Memory B cell (primary cell): ENCODE data around the gene SHE.

Source experiments
- ATAC-seq: fragments of 150-1000 bp; cut with Tn5 transposase; 2 replicates; pipeline ENCODE4 v1.10.0; 2021; ENCODE audit warnings: low read depth, mild to moderate bottlenecking, moderate library complexity
- DNase-seq, 2 donors: peaks; one replicate each; pipeline ENCODE4 v3.0.0; 2022; ENCODE audit warnings: low spot score in 2 of 2
- H3K27ac Mint-ChIP-seq: one replicate; pipeline ENCODE4 v1.8.0; 2022; ENCODE audit warnings: mild to moderate bottlenecking, moderate library complexity, mixed read lengths
- H3K27me3 Mint-ChIP-seq: one replicate; pipeline ENCODE4 v1.8.0; 2022; ENCODE audit warnings: mixed read lengths
- H3K36me3 Mint-ChIP-seq: one replicate; pipeline ENCODE4 v1.8.0; 2022; ENCODE audit warnings: mild to moderate bottlenecking, mixed read lengths
- H3K4me1 Mint-ChIP-seq: one replicate; pipeline ENCODE4 v1.8.0; 2022; ENCODE audit warnings: mixed read lengths
- H3K4me3 Mint-ChIP-seq: one replicate; pipeline ENCODE4 v1.8.0; 2022; ENCODE audit warnings: mild to moderate bottlenecking, moderate library complexity, mixed read lengths
- H3K9me3 Mint-ChIP-seq: one replicate; pipeline ENCODE4 v1.8.0; 2022; ENCODE audit warnings: mixed read lengths

The SHE gene

DNA sequence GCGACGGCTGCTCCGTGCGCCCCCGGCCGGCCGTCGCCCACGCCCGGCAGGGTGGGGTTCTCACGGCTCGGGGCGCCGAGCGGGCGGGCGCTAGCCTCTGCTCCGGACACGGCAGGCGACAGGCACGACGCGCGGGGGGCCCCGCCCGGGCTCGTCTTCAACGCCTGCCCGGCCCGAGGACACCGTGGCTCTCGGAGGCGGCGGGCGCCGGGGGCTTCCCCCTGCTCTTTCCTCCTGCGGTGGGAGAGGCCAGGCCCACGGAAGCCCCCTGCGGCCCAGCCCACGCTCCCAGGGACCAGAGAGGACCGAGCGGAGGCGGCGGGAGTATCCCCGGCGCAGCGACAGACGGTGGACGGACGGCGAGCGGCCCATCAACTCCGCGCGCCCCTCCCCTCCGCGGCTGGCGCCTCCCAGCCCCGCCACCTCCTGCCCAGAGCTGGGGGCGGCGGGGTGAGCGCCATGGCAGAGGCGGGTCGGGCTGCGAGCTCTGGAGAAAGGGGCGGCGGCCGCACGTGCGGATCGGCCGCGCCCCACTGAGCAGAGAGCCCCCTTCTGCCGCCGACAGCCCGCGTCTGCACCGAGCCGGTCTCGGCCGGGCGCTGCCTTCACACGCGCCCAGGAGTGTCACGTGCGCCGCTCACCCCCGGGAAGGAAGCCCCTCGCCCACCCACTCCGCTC lies at the start of gene SHE, which contains the start of gene TDRD10:
Gene SHE (minus strand): TSS at position 347 of the 678 bp plus-strand sequence. CDS start 386 bp downstream, outside the sequence.
Gene TDRD10 (plus strand): TSS at position 154 of the 678 bp plus-strand sequence. CDS start 4,685 bp downstream, outside the sequence.
- ATAC-seq: peak; percentile 39
- H3K27me3 Mint-ChIP-seq: peaks cover 15% of the 10 kb centered on the region
- H3K4me1 Mint-ChIP-seq: peaks cover 10% of the 10 kb centered on the region
- peaks cover 3% of the 10 kb centered on the region for H3K36me3 Mint-ChIP-seq
- peaks cover 2% of the 10 kb centered on the region for H3K9me3 Mint-ChIP-seq
- H3K4me3 Mint-ChIP-seq: peak within 1 kb of the TSS; percentile 64
- no peak within 1 kb of the TSS for H3K27ac Mint-ChIP-seq
- DNase-seq: peak; percentile 6 to 38

DNA sequence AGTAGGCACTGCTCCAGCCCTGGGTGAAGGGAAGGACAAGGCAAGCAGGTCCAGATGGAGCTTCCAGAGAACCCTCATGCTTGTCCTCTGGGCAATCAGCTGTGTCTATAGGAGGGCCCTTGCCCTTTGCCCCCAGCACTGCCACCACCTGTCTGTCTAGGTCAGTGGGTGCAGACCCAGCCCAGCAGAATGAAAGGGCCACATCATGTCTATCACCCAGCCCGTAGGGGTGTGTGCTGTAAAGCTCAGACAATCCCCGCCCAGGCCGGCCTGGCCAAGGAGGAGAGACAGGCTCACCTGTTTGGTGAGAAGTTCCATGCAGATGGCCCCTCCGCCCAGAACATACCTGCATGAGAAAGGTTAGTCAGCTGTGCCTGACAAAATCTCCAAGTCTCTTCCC lies 49.3 kb upstream of the SHE start:
- Mint-ChIP-seq H3K9me3 (no peaks in the 10 kb centered on the region), H3K27me3 (no peaks in the 10 kb centered on the region), H3K4me3 (no peak overlapping the region), H3K27ac (no peak overlapping the region), H3K4me1 (peaks cover 18% of the 10 kb centered on the region), H3K36me3 (peaks cover 35% of the 10 kb centered on the region)
- ATAC-seq (no peak), DNase-seq (no peak)

DNA sequence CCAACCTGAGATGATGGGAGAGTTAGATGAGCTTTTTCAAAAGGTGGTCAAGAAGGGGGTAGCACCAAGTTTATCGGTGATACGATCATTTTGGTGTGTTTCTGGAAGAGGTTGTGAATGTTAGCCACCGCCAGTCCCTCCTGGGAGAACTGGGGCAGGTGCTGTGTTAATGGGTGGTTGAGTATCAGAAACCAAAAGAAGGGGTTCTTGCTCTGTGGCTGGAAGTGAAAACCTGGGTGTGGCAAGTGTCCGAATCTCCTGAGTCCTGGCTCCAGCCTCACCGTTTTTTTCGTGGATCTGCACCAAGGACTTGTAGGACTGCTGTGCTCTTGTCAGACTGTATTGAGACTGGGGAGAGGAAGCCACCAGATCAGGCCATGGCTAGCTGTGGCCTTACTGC lies 48.4 kb upstream of the SHE start:
- DNase-seq: no peak
- Mint-ChIP-seq H3K27ac (no peak overlapping the region), H3K9me3 (no peaks in the 10 kb centered on the region), H3K4me3 (no peak overlapping the region), H3K27me3 (no peaks in the 10 kb centered on the region), H3K36me3 (peaks cover 35% of the 10 kb centered on the region), H3K4me1 (peaks cover 14% of the 10 kb centered on the region)
- ATAC-seq: no peak

DNA sequence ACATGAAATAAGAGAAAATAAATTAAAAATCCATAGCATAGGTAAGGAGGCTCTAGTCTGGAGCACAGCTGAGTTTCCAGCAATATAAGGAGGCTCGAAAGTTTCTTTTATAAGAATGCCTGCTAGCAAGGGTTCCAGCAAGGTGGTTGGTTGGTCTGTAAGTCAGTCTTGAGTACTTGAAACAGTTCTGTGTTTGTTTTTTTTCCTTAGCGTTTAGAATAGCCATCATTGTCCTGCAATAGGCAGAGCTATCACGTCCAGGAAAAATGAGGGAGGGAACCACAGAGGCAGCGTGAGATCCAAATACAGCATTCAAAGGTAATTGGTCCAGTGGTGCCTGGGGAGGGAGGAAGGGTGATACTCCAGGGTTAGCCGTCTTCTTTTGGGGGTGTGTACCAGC lies 47.9 kb upstream of the SHE start:
- Mint-ChIP-seq H3K4me1 (peaks cover 14% of the 10 kb centered on the region), H3K27me3 (peaks cover 3% of the 10 kb centered on the region), H3K4me3 (no peak overlapping the region), H3K36me3 (peaks cover 34% of the 10 kb centered on the region), H3K9me3 (no peaks in the 10 kb centered on the region), H3K27ac (no peak overlapping the region)
- DNase-seq (no peak), ATAC-seq (no peak)

DNA sequence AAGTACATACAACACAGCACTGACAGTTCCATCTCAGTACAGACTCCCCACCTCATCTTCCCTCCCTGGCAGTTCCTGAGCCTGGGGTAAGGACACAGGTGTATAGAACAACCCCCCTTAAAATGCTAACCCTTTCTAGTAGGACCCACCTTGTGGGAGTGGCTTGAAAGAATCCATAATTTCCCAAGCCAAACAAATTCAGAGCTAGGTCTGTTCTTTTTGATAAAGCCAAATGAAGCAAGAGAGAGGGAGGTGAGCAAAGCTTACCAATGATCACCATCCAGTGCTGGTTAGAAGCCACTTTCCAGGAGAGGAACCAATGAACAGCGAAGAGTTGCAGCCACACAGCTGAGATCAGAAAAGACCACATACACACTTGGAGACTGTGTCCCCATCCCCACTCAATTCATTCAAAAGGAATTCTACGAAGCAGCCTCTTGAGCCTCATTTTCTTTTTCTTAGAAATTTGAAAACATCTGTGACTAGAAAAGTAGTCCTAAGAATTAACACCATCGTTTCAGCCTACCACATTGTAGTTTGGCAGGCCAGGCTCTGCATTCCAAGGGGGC lies 47.1 kb upstream of the SHE start:
- Mint-ChIP-seq H3K27ac (peak overlapping the region; percentile 75), H3K27me3 (peaks cover 3% of the 10 kb centered on the region), H3K9me3 (no peaks in the 10 kb centered on the region), H3K4me3 (no peak overlapping the region), H3K4me1 (peaks cover 14% of the 10 kb centered on the region), H3K36me3 (peaks cover 27% of the 10 kb centered on the region)
- DNase-seq (no peak), ATAC-seq (no peak)

DNA sequence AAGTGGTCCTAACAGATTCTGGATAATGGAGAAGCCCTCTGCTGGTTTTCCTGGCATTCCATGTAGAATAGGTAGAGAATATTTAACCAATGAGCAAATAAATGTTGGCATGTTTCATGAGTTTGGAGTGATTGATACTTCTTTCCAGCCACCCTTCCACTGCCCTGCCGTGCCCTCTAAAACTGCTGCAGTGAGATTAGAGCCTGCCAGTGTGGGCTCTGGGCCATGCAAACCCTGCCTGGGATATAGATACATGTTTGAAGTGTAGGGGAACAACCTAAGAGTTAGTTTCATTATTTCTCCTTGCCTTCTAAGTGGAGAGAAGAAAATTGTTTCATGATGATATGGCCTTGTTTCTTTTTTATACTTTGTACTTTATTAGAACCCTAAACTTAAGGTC lies 45.8 kb upstream of the SHE start:
- H3K36me3 Mint-ChIP-seq: peaks cover 17% of the 10 kb centered on the region
- DNase-seq (no peak), ATAC-seq (no peak)
- H3K4me3 Mint-ChIP-seq: no peak overlapping the region
- no peak overlapping the region for H3K27ac Mint-ChIP-seq
- H3K27me3 Mint-ChIP-seq: peaks cover 3% of the 10 kb centered on the region
- peaks cover 11% of the 10 kb centered on the region for H3K4me1 Mint-ChIP-seq
- H3K9me3 Mint-ChIP-seq: no peaks in the 10 kb centered on the region

DNA sequence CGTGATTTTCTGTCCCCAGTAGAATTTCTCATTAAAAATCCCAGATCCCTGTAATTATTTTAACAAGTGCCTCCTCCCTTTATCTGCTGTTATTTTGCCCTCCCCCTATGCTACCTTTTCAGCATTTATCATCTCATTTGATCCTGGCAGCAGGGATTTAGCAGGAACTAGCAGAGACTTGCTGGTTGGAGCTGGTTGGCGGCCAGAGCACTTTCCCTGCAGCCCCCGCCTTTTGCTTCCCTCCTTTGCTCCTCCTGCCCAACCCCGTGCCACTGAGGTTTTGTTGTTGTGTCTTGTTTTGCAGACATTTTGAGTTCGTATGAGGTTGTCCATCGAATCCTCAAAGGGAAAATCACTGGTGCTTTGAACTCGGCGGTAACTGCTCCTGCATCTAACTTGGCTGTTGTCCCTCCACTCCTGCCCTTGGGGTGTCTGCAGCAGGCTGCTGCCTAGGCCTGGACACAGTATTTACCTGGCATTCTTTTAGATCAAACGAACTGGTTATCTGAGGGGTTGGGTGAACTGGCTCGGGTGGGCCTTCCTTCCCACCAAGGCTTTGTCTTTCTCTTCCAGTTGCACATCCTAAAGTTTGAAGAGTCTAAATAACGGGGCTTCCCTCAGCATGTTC lies 45.0 kb upstream of the SHE start:
- peaks cover 10% of the 10 kb centered on the region for H3K4me1 Mint-ChIP-seq
- H3K4me3 Mint-ChIP-seq: no peak overlapping the region
- no peaks in the 10 kb centered on the region for H3K9me3 Mint-ChIP-seq
- DNase-seq (no peak), ATAC-seq (no peak)
- H3K27ac Mint-ChIP-seq: no peak overlapping the region
- H3K36me3 Mint-ChIP-seq: peaks cover 10% of the 10 kb centered on the region
- peaks cover 3% of the 10 kb centered on the region for H3K27me3 Mint-ChIP-seq

DNA sequence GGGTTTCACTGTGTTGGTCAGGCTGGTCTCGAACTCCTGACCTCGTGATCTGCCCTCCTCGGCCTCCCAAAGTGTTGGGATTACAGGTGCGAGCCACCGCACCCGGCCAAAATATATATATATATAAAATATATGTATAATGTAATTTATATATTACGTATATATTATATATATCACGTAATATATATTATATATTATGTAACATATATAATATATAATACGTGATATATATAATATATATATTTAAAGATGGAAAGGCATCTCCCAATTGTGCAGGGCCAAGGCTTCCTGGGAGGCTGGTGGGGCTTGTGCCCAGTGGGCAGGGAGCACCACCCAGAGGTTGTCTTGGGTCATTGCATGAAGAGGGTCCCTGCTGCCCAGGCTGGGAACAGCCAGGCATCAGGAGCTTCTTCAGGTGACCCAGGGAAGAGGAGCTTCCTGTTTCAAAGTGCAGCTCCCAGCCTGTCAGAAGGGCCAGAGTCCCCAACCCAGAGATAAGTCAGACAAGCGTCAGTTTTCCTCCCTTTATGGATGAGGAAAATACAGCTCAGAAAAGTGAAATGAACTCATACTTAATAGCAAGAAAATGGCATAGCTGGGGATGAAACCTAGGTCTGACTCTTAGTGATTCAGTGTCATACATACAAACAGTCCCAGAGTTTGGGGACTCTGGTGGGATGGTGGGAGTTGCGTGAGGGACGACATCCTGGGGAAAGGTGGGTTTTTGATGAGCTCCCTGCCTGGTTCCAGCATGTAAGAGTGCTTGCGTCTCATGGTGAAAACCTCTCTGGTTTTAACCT lies 44.3 kb upstream of the SHE start:
- H3K36me3 Mint-ChIP-seq: peaks cover 6% of the 10 kb centered on the region
- H3K9me3 Mint-ChIP-seq: no peaks in the 10 kb centered on the region

DNA sequence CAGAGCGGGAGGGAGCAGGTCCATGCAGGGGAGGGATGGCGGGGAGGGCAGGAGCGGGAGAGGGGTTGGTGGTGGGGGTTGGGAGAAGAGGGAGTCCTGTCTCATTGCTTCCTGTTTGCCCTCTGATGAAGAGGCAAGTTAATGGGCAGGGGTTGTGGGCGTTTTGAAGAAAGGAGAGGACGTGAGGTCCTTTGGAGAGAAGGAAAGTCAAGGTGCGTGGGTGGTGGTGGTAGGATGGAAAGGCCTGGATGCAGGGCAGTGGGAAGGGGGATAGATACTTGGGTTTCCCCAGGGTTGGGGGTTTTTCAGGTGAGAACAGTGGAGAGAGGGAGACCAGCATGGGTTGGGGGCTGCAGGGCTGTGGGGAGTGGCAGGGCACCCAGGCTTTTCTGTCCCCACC lies 39.0 kb upstream of the SHE start:
- no peak overlapping the region for H3K4me3 Mint-ChIP-seq
- no peak overlapping the region for H3K27ac Mint-ChIP-seq
- no peaks in the 10 kb centered on the region for H3K4me1 Mint-ChIP-seq
- DNase-seq (no peak), ATAC-seq (no peak)
- peaks cover 19% of the 10 kb centered on the region for H3K27me3 Mint-ChIP-seq
- no peaks in the 10 kb centered on the region for H3K9me3 Mint-ChIP-seq
- no peaks in the 10 kb centered on the region for H3K36me3 Mint-ChIP-seq

More for the DNA sequence above, 44.3 kb upstream of the SHE start:
- Mint-ChIP-seq H3K27ac (no peak overlapping the region), H3K4me3 (no peak overlapping the region), H3K27me3 (peaks cover 5% of the 10 kb centered on the region), H3K4me1 (peaks cover 10% of the 10 kb centered on the region)
- DNase-seq (peak; percentile 46 to 51), ATAC-seq (peak; percentile 94)

DNA sequence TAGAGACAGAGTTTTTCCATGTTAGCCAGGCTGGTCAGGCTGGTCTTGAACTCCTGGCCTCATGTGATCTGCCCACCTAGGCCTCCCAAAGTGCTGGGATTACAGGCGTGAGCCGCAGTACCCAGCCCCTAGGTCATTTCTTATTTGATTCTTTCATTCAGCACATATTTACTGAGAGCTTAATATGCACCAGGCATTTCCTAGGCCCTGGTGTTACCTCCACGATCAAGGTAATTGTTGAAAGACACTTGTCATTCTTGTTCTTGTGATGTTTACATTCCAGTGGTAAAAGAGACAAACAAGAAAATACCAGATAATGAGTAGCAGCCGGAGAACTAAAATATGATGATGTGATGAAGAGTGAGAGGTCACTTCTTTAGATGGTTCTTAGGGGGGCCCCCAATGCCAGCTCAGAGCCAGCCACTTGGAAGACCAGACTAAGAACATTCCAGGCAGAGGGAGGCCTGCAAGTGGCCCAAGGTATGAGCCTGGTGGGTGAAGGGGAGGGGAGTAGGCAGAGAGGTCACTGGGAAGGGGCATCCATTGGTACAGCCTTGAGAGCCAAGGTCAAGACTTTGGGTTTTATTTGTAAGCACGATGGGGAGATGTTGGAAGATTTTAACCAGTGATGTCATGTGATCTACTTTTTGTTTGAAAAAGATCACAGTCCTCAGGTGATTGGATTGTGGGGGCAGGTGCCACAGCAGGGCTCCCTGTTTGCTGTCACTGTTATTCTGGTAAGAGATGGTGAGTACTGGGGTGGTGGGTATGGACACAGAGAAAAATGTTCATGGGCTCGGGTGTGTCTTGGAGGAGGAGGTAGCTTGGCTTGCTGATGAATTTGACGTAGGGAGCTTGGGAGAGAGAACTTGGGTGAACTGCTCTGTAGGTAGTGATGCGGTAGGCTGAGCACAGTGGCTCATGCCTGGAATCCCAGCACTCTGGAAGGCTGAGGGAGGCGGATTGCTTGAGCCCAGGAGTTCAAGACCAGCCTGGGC lies 37.6 kb upstream of the SHE start:
- no peak for ATAC-seq
- DNase-seq: no peak

DNA sequence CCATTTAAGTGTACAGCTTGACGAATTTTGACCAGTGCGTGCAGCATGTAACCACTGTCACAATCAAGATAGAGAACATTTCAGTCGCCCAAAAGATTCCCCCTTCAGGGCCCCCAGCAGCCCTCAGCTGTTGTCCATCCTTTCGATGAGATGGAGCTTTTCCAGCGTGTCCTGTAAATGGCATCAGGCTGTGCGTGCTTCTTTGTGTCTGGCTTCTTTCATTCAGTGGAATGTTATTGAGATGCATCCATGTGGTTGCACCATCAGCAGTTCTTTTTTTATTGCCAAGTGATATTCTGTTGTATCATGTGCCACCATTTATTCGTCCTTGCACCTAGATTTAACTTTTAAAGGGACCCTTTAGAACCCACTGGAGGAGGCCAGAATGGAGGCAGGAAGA lies 34.4 kb upstream of the SHE start:
- Mint-ChIP-seq H3K27ac (no peak overlapping the region), H3K36me3 (peaks cover 3% of the 10 kb centered on the region), H3K4me1 (no peaks in the 10 kb centered on the region), H3K4me3 (no peak overlapping the region), H3K27me3 (peaks cover 21% of the 10 kb centered on the region), H3K9me3 (peaks cover 3% of the 10 kb centered on the region)
- no peak for DNase-seq
- ATAC-seq: no peak

More for the DNA sequence above, 37.6 kb upstream of the SHE start:
- no peak overlapping the region for H3K4me3 Mint-ChIP-seq
- H3K4me1 Mint-ChIP-seq: no peaks in the 10 kb centered on the region
- peaks cover 3% of the 10 kb centered on the region for H3K36me3 Mint-ChIP-seq
- peaks cover 19% of the 10 kb centered on the region for H3K27me3 Mint-ChIP-seq
- H3K27ac Mint-ChIP-seq: no peak overlapping the region
- H3K9me3 Mint-ChIP-seq: peaks cover 3% of the 10 kb centered on the region

DNA sequence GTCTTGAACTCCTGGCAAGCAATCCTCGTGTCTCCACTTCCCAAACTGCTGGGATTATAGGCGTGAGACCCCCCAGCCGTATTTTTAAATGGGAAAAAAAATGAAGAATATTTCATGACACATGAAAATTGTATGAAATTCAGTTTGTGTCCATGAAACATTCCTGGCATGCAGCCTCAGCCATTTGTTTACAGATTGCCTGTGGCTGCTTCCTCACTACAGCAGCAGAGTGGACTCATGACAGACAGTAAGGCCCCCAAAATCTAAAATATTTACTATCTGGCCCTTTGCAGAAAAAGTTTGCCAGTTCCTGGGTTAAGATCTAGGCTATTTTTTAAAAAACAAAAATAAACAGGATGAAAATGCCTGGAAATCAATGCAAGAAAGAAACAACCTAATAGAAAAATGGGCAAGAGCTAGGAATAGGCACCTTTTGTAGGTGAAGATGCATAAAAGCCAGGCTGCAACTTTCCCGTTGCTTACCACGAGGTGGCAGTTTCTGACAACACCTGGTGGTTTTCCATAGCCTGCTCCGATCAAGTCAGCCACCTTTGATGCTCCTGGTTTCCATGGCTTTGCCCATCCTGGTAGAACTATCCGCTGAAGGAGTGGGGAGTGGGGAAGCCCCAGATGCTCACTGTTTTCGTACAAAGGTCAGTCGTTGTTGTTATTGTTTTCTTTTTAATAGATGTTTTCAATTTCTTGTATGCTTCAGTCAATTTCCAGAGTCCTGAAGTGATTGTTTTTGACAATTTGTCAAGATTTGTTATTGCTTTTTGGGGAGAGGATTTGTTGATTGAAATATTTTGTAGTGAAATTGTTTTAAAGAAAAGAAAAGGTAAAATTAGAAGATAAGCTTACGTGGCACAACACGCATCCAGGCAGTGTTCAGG lies 32.0 kb upstream of the SHE start:
- peaks cover 3% of the 10 kb centered on the region for H3K9me3 Mint-ChIP-seq
- no peak for ATAC-seq
- peaks cover 7% of the 10 kb centered on the region for H3K27me3 Mint-ChIP-seq
- no peak overlapping the region for H3K4me3 Mint-ChIP-seq
- H3K36me3 Mint-ChIP-seq: peaks cover 3% of the 10 kb centered on the region
- DNase-seq: no peak
- H3K4me1 Mint-ChIP-seq: no peaks in the 10 kb centered on the region
- H3K27ac Mint-ChIP-seq: no peak overlapping the region
